Measurements from ENCODE around the gene CNTN5. TPM values are rescaled to one million over a fixed set of nuclear protein-coding genes. Genes with fewer than 3 reads are reported as not detected.

CNTN5 gene
- total RNA-seq, 2 donors from 2014 or later = not detected

- no peak overlapping the region for H3K27ac Mint-ChIP-seq
- no peak for ATAC-seq
- H3K27me3 Mint-ChIP-seq = no peaks in the 10 kb centered on the region
Observed at GRCh38 chr11:99682171-99682570, 661.4 kb downstream of the CNTN5 start.

GRCh38 chr11:99682646-99683045, 661.9 kb downstream of the CNTN5 start:
- no peak overlapping the region for H3K4me3 Mint-ChIP-seq
- no peaks in the 10 kb centered on the region for H3K9me3 ChIP-seq (ENCODE audit: control insufficient read depth, low read length, poor library complexity, severe bottlenecking)
- DNase-seq (no peak), ATAC-seq (no peak)
- no peaks in the 10 kb centered on the region for H3K27me3 Mint-ChIP-seq
- H3K27ac Mint-ChIP-seq = no peak overlapping the region
- no peaks in the 10 kb centered on the region for H3K4me1 Mint-ChIP-seq
- no peaks in the 10 kb centered on the region for H3K36me3 Mint-ChIP-seq (ENCODE audit: low read depth)

More at GRCh38 chr11:99682171-99682570, 661.4 kb downstream of the CNTN5 start:
- no peaks in the 10 kb centered on the region for H3K36me3 Mint-ChIP-seq (ENCODE audit: low read depth)
- H3K4me1 Mint-ChIP-seq = no peaks in the 10 kb centered on the region
- DNase-seq = no peak
- H3K9me3 ChIP-seq (ENCODE audit: control insufficient read depth, low read length, poor library complexity, severe bottlenecking) = no peaks in the 10 kb centered on the region
- no peak overlapping the region for H3K4me3 Mint-ChIP-seq

- no peaks in the 10 kb centered on the region for H3K9me3 ChIP-seq (ENCODE audit: control insufficient read depth, low read length, poor library complexity, severe bottlenecking)
- ATAC-seq = no peak
- Mint-ChIP-seq H3K4me1 (no peaks in the 10 kb centered on the region), H3K27ac (no peak overlapping the region), H3K27me3 (no peaks in the 10 kb centered on the region), H3K36me3 (ENCODE audit: low read depth) (no peaks in the 10 kb centered on the region), H3K4me3 (no peak overlapping the region)
- DNase-seq = no peak
Observed at GRCh38 chr11:99683933-99684332, 663.2 kb downstream of the CNTN5 start.

- ATAC-seq = no peak
- no peaks in the 10 kb centered on the region for H3K27me3 Mint-ChIP-seq
- H3K27ac Mint-ChIP-seq = no peak overlapping the region
- no peak for DNase-seq
- H3K36me3 Mint-ChIP-seq (ENCODE audit: low read depth) = no peaks in the 10 kb centered on the region
- no peak overlapping the region for H3K4me3 Mint-ChIP-seq
- no peaks in the 10 kb centered on the region for H3K4me1 Mint-ChIP-seq
- H3K9me3 ChIP-seq (ENCODE audit: control insufficient read depth, low read length, poor library complexity, severe bottlenecking) = peaks cover 3% of the 10 kb centered on the region
Observed at GRCh38 chr11:99686838-99687237, 666.1 kb downstream of the CNTN5 start.

- no peaks in the 10 kb centered on the region for H3K4me1 Mint-ChIP-seq
- no peak for DNase-seq
- H3K27ac Mint-ChIP-seq = no peak overlapping the region
- no peaks in the 10 kb centered on the region for H3K36me3 Mint-ChIP-seq (ENCODE audit: low read depth)
- H3K4me3 Mint-ChIP-seq = no peak overlapping the region
- no peaks in the 10 kb centered on the region for H3K27me3 Mint-ChIP-seq
- ATAC-seq = no peak
- peaks cover 3% of the 10 kb centered on the region for H3K9me3 ChIP-seq (ENCODE audit: control insufficient read depth, low read length, poor library complexity, severe bottlenecking)
Observed at GRCh38 chr11:99687320-99687719, 666.6 kb downstream of the CNTN5 start.

- Mint-ChIP-seq H3K27ac (no peak overlapping the region), H3K36me3 (ENCODE audit: low read depth) (no peaks in the 10 kb centered on the region), H3K27me3 (no peaks in the 10 kb centered on the region), H3K4me3 (no peak overlapping the region), H3K4me1 (no peaks in the 10 kb centered on the region)
- DNase-seq (no peak), ATAC-seq (no peak)
- peaks cover 3% of the 10 kb centered on the region for H3K9me3 ChIP-seq (ENCODE audit: control insufficient read depth, low read length, poor library complexity, severe bottlenecking)
Observed at GRCh38 chr11:99693941-99694492, 673.3 kb downstream of the CNTN5 start.

GRCh38 chr11:99695106-99695505, 674.4 kb downstream of the CNTN5 start:
- DNase-seq (no peak), ATAC-seq (no peak)
- H3K9me3 ChIP-seq (ENCODE audit: control insufficient read depth, low read length, poor library complexity, severe bottlenecking) = peaks cover under 1% of the 10 kb centered on the region
- Mint-ChIP-seq H3K27ac (no peak overlapping the region), H3K4me3 (no peak overlapping the region), H3K36me3 (ENCODE audit: low read depth) (no peaks in the 10 kb centered on the region), H3K4me1 (no peaks in the 10 kb centered on the region), H3K27me3 (no peaks in the 10 kb centered on the region)

- DNase-seq = no peak
- Mint-ChIP-seq H3K36me3 (ENCODE audit: low read depth) (no peaks in the 10 kb centered on the region), H3K27ac (no peak overlapping the region), H3K4me3 (no peak overlapping the region), H3K27me3 (no peaks in the 10 kb centered on the region), H3K4me1 (no peaks in the 10 kb centered on the region)
- no peak for ATAC-seq
- H3K9me3 ChIP-seq (ENCODE audit: control insufficient read depth, low read length, poor library complexity, severe bottlenecking) = no peaks in the 10 kb centered on the region
Observed at GRCh38 chr11:99706848-99707247, 686.1 kb downstream of the CNTN5 start.

- Mint-ChIP-seq H3K27me3 (no peaks in the 10 kb centered on the region), H3K36me3 (ENCODE audit: low read depth) (no peaks in the 10 kb centered on the region), H3K4me1 (no peaks in the 10 kb centered on the region), H3K4me3 (no peak overlapping the region), H3K27ac (no peak overlapping the region)
- ATAC-seq (no peak), DNase-seq (no peak)
- H3K9me3 ChIP-seq (ENCODE audit: control insufficient read depth, low read length, poor library complexity, severe bottlenecking) = no peaks in the 10 kb centered on the region
Observed at GRCh38 chr11:99708928-99709672, 688.4 kb downstream of the CNTN5 start.

- Mint-ChIP-seq H3K27ac (no peak overlapping the region), H3K27me3 (no peaks in the 10 kb centered on the region), H3K4me3 (no peak overlapping the region), H3K4me1 (no peaks in the 10 kb centered on the region), H3K36me3 (ENCODE audit: low read depth) (no peaks in the 10 kb centered on the region)
- no peak for DNase-seq
- no peaks in the 10 kb centered on the region for H3K9me3 ChIP-seq (ENCODE audit: control insufficient read depth, low read length, poor library complexity, severe bottlenecking)
- ATAC-seq = no peak
Observed at GRCh38 chr11:99716302-99716701, 695.6 kb downstream of the CNTN5 start.

- no peaks in the 10 kb centered on the region for H3K9me3 ChIP-seq (ENCODE audit: control insufficient read depth, low read length, poor library complexity, severe bottlenecking)
- ATAC-seq = no peak
- Mint-ChIP-seq H3K4me1 (no peaks in the 10 kb centered on the region), H3K27ac (no peak overlapping the region), H3K27me3 (no peaks in the 10 kb centered on the region), H3K4me3 (no peak overlapping the region), H3K36me3 (ENCODE audit: low read depth) (no peaks in the 10 kb centered on the region)
- no peak for DNase-seq
Observed at GRCh38 chr11:99718291-99718690, 697.5 kb downstream of the CNTN5 start.

- no peaks in the 10 kb centered on the region for H3K9me3 ChIP-seq (ENCODE audit: control insufficient read depth, low read length, poor library complexity, severe bottlenecking)
- no peak for ATAC-seq
- no peaks in the 10 kb centered on the region for H3K4me1 Mint-ChIP-seq
- H3K4me3 Mint-ChIP-seq = no peak overlapping the region
- H3K27me3 Mint-ChIP-seq = no peaks in the 10 kb centered on the region
- no peak for DNase-seq
- H3K36me3 Mint-ChIP-seq (ENCODE audit: low read depth) = no peaks in the 10 kb centered on the region
- no peak overlapping the region for H3K27ac Mint-ChIP-seq
Observed at GRCh38 chr11:99739464-99740089, 718.8 kb downstream of the CNTN5 start.

GRCh38 chr11:99742501-99742900, 721.8 kb downstream of the CNTN5 start:
- Mint-ChIP-seq H3K4me1 (no peaks in the 10 kb centered on the region), H3K27ac (no peak overlapping the region), H3K27me3 (no peaks in the 10 kb centered on the region), H3K4me3 (no peak overlapping the region), H3K36me3 (ENCODE audit: low read depth) (no peaks in the 10 kb centered on the region)
- no peaks in the 10 kb centered on the region for H3K9me3 ChIP-seq (ENCODE audit: control insufficient read depth, low read length, poor library complexity, severe bottlenecking)
- ATAC-seq = no peak
- DNase-seq = no peak

- Mint-ChIP-seq H3K4me3 (no peak overlapping the region), H3K36me3 (ENCODE audit: low read depth) (no peaks in the 10 kb centered on the region), H3K4me1 (no peaks in the 10 kb centered on the region), H3K27me3 (no peaks in the 10 kb centered on the region), H3K27ac (no peak overlapping the region)
- DNase-seq (no peak), ATAC-seq (no peak)
- peaks cover 3% of the 10 kb centered on the region for H3K9me3 ChIP-seq (ENCODE audit: control insufficient read depth, low read length, poor library complexity, severe bottlenecking)
Observed at GRCh38 chr11:99759787-99760186, 739.0 kb downstream of the CNTN5 start.
